B cell (primary cell): ENCODE measurements around the gene GPR146. TPM values are rescaled to one million over a fixed set of nuclear protein-coding genes. Genes with fewer than 3 reads are reported as not detected.

Experiments used
- ATAC-seq: fragments of 200-7000 bp; cut with Tn5 transposase; one replicate; pipeline ENCODE4 v1.10.0; 2021; ENCODE audit warnings: low read depth, mild to moderate bottlenecking, moderate number of reproducible peaks, moderate library complexity
- CTCF ChIA-PET: fragments of 350-600 bp; sonication (Branson Sonifier 250); formaldehyde crosslinking; loops from one replicate; lab custom pipeline; 2021; ENCODE audit warnings: antibody characterized with exemption, inconsistent platforms; lab: Charles Lee
- POLR2A ChIA-PET: fragments of 350-600 bp; sonication (Branson Sonifier 250); formaldehyde crosslinking; loops from one replicate; lab custom pipeline; 2021; ENCODE audit warnings: antibody characterized with exemption; lab: Charles Lee
- DNase-seq: peaks from one replicate; pipeline ENCODE4 v3.0.0; 2013
- H2AFZ ChIP-seq: 2 replicates; pipeline ENCODE4 v1.6.1; 2012; ENCODE audit warnings: mild to moderate bottlenecking, low read depth, low read length; ENCODE audit not compliant: insufficient read depth, poor library complexity, severe bottlenecking
- H3K27ac ChIP-seq, 2 donors: 1 replicate in 1 of 2; 2 replicates in 1 of 2; pipeline ENCODE4 v1.5.1; 2012 to 2013; ENCODE audit warnings: low read length in 2 of 2, mild to moderate bottlenecking in 2 of 2, moderate library complexity in 1 of 2
- H3K27me3 ChIP-seq, 4 experiments: fragments of 200-600 bp in 1 of 4; sonication (generic) in 1 of 4; replicated peaks in 1 of 4; 1 replicate in 2 of 4; 2 replicates in 2 of 4; pipeline versions ENCODE4 v1.6.1 to v1.7.0; 2013 to 2016; ENCODE audit warnings: low read length in 3 of 4, mild to moderate bottlenecking in 2 of 4, mixed read lengths in 1 of 4, moderate library complexity in 1 of 4; ENCODE audit not compliant: insufficient read depth in 4 of 4, control insufficient read depth in 3 of 4; ENCODE audit errors: control extremely low read depth in 1 of 4
- H3K36me3 ChIP-seq, 2 experiments: replicated peaks in 1 of 2; 1 replicate in 1 of 2; 2 replicates in 1 of 2; pipeline versions ENCODE4 v1.6.1 to v1.7.1; 2013; ENCODE audit warnings: low read length in 1 of 2; ENCODE audit not compliant: insufficient read depth in 2 of 2, control insufficient read depth in 1 of 2; ENCODE audit errors: control extremely low read depth in 1 of 2, extremely low read depth in 1 of 2
- H3K4me1 ChIP-seq, 2 donors: fragments of 200-600 bp in 1 of 2; sonication (generic) in 1 of 2; 1 replicate in 1 of 2; 2 replicates in 1 of 2; pipeline versions ENCODE4 v1.5.1 to v1.6.1; 2013 to 2017; ENCODE audit warnings: low read length in 2 of 2; ENCODE audit not compliant: control insufficient read depth in 2 of 2, insufficient read depth in 2 of 2
- H3K4me2 ChIP-seq: replicated peaks from 2 replicates; pipeline ENCODE3; 2012; ENCODE audit warnings: mild to moderate bottlenecking, low read depth, low read length; ENCODE audit not compliant: poor library complexity, severe bottlenecking
- H3K4me3 ChIP-seq, 5 experiments: fragments of 200-600 bp in 1 of 5; sonication (generic) in 1 of 5; 1 replicate in 3 of 5; 2 replicates in 2 of 5; pipeline versions ENCODE4 v1.5.1 to v1.7.0; 2011 to 2016; ENCODE audit warnings: low read length in 4 of 5, mild to moderate bottlenecking in 4 of 5, low read depth in 2 of 5, control low read depth in 1 of 5, moderate library complexity in 1 of 5; ENCODE audit not compliant: insufficient read depth in 1 of 5; ENCODE audit errors: control extremely low read depth in 1 of 5, extremely low read depth in 1 of 5
- H3K79me2 ChIP-seq: fragments of 200-600 bp; sonication (generic); one replicate; pipeline ENCODE4 v1.6.0; 2016; ENCODE audit warnings: low read length; ENCODE audit not compliant: control insufficient read depth, insufficient read depth
- H3K9ac ChIP-seq: fragments of 200-600 bp; sonication (generic); 2 replicates; pipeline ENCODE4 v1.6.1; 2017; ENCODE audit warnings: mild to moderate bottlenecking, low read length, moderate library complexity
- H3K9me3 ChIP-seq, 3 donors: one replicate each; pipeline versions ENCODE4 v1.6.1 to v1.7.1; 2013; ENCODE audit warnings: low read length in 2 of 3; ENCODE audit not compliant: control insufficient read depth in 2 of 3, insufficient read depth in 1 of 3; ENCODE audit errors: control extremely low read depth in 1 of 3
- H4K20me1 ChIP-seq: 2 replicates; pipeline ENCODE4 v1.6.0; 2012; ENCODE audit warnings: mild to moderate bottlenecking, low read length; ENCODE audit not compliant: insufficient read depth, control insufficient read depth, poor library complexity, severe bottlenecking
- H3K27ac Mint-ChIP-seq: one replicate; pipeline ENCODE4 v1.8.0; 2021; ENCODE audit warnings: mixed read lengths
- H3K27me3 Mint-ChIP-seq: one replicate; pipeline ENCODE4 v1.8.0; 2021; ENCODE audit warnings: mixed read lengths
- H3K4me1 Mint-ChIP-seq: one replicate; pipeline ENCODE4 v1.8.0; 2021; ENCODE audit warnings: mixed read lengths
- H3K4me3 Mint-ChIP-seq: one replicate; pipeline ENCODE4 v1.8.0; 2021; ENCODE audit warnings: mixed read lengths
- H3K9me3 Mint-ChIP-seq: one replicate; pipeline ENCODE4 v1.8.0; 2022; ENCODE audit warnings: mixed read lengths; ENCODE audit not compliant: insufficient read depth
- EZH2 ChIP-seq: IDR thresholded peaks from 2 replicates; pipeline ENCODE4 v1.6.1; 2012; ENCODE audit warnings: borderline replicate concordance, low read depth, mild to moderate bottlenecking, moderate library complexity, low read length; ENCODE audit not compliant: insufficient read depth, poor library complexity, severe bottlenecking
- WGBS: methylation state at CpG from one replicate; pipeline ENCODE4 v1.1.5; 2013; ENCODE audit warnings: missing lambda C conversion rate; ENCODE audit not compliant: insufficient coverage; 5-methylcytosine and 5-hydroxymethylcytosine counted together
- intact Hi-C: fragments of 100-400 bp; cut with micrococcal nuclease; formaldehyde crosslinking; loops from one replicate; pipeline ENCODE4 v1.10.0; 2022
- polyA plus RNA-seq: library from polyadenylated mRNA; depleted of rRNA; stranded (reverse); fragments of >200 nt; gene quantifications from 2 replicates; pipeline ENCODE4 v1.2.3, GENCODE V29; 2012
- total RNA-seq, 2 donors: library from RNA; stranded (reverse); fragments of 120-200 nt in 1 of 2; gene quantifications; 1 replicate in 1 of 2; 2 replicates in 1 of 2; pipeline versions ENCODE4 v1.2.3 to v1.2.4, GENCODE V29; 2013 to 2022
- TF ChIP-seq, protein P1 (sequence below): fragments of 200-600 bp; IDR thresholded peaks from one replicate; pipeline ENCODE4 v1.8.0; 2022; ENCODE audit warnings: antibody characterized with exemption, mild to moderate bottlenecking

GPR146 gene
- total and polyA plus RNA-seq, 2 donors (not counting 1 experiment from before 2014, with no cell fraction given), result 4.2 to 45.4 TPM

GRCh38 chr7:1019789-1020610 is 24.3 kb upstream of the GPR146 start:
- DNase-seq (no peak), ATAC-seq (no peak)
- H3K9ac ChIP-seq, result no peak overlapping the region
- peaks cover 61% of the 10 kb centered on the region for H3K4me1 Mint-ChIP-seq
- H3K27ac ChIP-seq, result no peak overlapping the region
- H3K27me3 ChIP-seq, result peaks cover 0 to 2% (median 0%) of the 10 kb centered on the region in 4 experiments
- CTCF ChIA-PET, result interaction anchor here (0.6 to 6.9 kb wide), 6 partner anchors 24 to 45 kb away, joined by 3 to 57 read pairs (median 8); partner anchors contain the start of gene GPR146
- H4K20me1 ChIP-seq, result peaks cover 85% of the 10 kb centered on the region
- peaks cover 0 to 31% of the 10 kb centered on the region in 2 experiments for H3K36me3 ChIP-seq
- intact Hi-C loops, result loop anchor here (5.0 kb wide), 1 partner anchor 98 kb away; no protein-coding TSS in a partner anchor
- no peak overlapping the region for H3K4me3 ChIP-seq
- H2AFZ ChIP-seq, result no peak overlapping the region
- 96% methylated on average over 36 of the region's 42 CpGs for WGBS
- TF ChIP-seq EZH2, result no peak
- TF ChIP-seq, protein P1, sequence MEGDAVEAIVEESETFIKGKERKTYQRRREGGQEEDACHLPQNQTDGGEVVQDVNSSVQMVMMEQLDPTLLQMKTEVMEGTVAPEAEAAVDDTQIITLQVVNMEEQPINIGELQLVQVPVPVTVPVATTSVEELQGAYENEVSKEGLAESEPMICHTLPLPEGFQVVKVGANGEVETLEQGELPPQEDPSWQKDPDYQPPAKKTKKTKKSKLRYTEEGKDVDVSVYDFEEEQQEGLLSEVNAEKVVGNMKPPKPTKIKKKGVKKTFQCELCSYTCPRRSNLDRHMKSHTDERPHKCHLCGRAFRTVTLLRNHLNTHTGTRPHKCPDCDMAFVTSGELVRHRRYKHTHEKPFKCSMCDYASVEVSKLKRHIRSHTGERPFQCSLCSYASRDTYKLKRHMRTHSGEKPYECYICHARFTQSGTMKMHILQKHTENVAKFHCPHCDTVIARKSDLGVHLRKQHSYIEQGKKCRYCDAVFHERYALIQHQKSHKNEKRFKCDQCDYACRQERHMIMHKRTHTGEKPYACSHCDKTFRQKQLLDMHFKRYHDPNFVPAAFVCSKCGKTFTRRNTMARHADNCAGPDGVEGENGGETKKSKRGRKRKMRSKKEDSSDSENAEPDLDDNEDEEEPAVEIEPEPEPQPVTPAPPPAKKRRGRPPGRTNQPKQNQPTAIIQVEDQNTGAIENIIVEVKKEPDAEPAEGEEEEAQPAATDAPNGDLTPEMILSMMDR, result no peak
- H3K27me3 Mint-ChIP-seq, result no peaks in the 10 kb centered on the region
- no peaks in the 10 kb centered on the region for H3K9me3 Mint-ChIP-seq
- no peak overlapping the region for H3K27ac Mint-ChIP-seq
- POLR2A ChIA-PET, result interaction anchor here (0.5 to 1.6 kb wide), 3 partner anchors 16 to 131 kb away, joined by 3 to 5 read pairs (median 4); no protein-coding TSS in a partner anchor
- H3K79me2 ChIP-seq, result peaks cover 82% of the 10 kb centered on the region
- H3K4me3 Mint-ChIP-seq, result no peak overlapping the region
- H3K9me3 ChIP-seq, result peaks cover 0 to 34% (median 0%) of the 10 kb centered on the region in 3 donors
- no peak overlapping the region for H3K4me2 ChIP-seq
- peaks cover 41 to 53% of the 10 kb centered on the region in 2 donors for H3K4me1 ChIP-seq
